ENCODE measurements around the gene DACH2. TPM values are rescaled to one million over a fixed set of nuclear protein-coding genes. Genes with fewer than 3 reads are reported as not detected.
A peak's percentile ranks its signal among the peaks of the same experiment; 100 is the strongest.

Gene DACH2
- total and polyA plus RNA-seq, 9 of the 15 experiments (the other 6 are each of a cell fraction or from before 2014, with no cell fraction given), result not detected

DNA sequence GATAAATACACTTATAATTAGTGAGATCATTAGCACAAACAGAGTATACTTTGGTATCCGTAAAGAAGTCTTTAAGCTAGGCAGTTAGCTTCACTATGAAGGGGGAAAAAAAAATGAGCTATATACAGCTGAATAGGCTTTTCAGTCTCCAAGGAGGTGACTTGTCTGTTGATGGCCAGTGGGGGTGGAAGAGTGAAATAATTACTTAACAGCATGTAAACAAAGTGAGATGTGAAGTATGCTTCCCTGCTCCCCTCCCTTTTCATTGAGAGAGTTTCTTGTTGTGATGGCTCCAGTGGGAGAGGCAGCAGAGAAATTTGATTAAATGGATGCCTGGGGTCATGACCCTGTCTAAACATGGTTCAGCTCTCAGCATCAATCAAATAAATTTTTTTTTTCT is 180.9 kb downstream of the DACH2 start (continued):
- TF ChIP-seq, protein P1, sequence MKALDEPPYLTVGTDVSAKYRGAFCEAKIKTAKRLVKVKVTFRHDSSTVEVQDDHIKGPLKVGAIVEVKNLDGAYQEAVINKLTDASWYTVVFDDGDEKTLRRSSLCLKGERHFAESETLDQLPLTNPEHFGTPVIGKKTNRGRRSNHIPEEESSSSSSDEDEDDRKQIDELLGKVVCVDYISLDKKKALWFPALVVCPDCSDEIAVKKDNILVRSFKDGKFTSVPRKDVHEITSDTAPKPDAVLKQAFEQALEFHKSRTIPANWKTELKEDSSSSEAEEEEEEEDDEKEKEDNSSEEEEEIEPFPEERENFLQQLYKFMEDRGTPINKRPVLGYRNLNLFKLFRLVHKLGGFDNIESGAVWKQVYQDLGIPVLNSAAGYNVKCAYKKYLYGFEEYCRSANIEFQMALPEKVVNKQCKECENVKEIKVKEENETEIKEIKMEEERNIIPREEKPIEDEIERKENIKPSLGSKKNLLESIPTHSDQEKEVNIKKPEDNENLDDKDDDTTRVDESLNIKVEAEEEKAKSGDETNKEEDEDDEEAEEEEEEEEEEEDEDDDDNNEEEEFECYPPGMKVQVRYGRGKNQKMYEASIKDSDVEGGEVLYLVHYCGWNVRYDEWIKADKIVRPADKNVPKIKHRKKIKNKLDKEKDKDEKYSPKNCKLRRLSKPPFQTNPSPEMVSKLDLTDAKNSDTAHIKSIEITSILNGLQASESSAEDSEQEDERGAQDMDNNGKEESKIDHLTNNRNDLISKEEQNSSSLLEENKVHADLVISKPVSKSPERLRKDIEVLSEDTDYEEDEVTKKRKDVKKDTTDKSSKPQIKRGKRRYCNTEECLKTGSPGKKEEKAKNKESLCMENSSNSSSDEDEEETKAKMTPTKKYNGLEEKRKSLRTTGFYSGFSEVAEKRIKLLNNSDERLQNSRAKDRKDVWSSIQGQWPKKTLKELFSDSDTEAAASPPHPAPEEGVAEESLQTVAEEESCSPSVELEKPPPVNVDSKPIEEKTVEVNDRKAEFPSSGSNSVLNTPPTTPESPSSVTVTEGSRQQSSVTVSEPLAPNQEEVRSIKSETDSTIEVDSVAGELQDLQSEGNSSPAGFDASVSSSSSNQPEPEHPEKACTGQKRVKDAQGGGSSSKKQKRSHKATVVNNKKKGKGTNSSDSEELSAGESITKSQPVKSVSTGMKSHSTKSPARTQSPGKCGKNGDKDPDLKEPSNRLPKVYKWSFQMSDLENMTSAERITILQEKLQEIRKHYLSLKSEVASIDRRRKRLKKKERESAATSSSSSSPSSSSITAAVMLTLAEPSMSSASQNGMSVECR (CRISPR knock-in tag; IDR thresholded peaks at IDR 0.05), result no peak

DNA sequence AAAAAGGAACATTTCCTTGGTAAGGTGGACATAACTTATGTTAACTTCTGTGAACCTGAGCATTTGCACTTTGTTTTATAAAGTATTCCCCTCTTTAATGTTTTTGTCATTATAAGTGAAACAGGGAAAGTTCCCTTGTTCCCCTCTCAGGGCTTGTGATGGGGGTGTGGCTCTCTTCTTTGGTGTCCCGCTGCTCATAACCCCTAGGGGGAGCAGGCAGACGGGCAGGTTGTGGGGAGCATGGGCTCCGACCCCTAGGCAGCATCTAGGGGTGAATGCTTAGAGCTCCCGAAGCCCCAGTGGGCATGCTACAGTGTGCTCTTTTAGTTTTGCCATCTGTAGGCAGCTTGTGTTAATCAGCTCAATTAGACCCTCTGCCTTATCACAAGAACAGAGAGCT is 200.4 kb downstream of the DACH2 start:
- H3K9me3 ChIP-seq (replicated peaks; ENCODE audit: control insufficient read depth, insufficient read depth, low read depth, low read length), result no peaks in the 10 kb centered on the region
- no peak overlapping the region for H3K4me3 ChIP-seq
- H3K4me2 ChIP-seq (ENCODE audit: insufficient read depth, low read length), result no peak overlapping the region
- ATAC-seq, result no peak
- ChIA-PET CTCF (ENCODE audit: low intra/inter-chr PET ratio) (no interaction called here), POLR2A (no interaction called here)
- H3K9ac ChIP-seq (ENCODE audit: insufficient read depth in 1 of 2, low read depth in 2 of 2, low read length in 2 of 2), result no peak overlapping the region
- DNase-seq (ENCODE audit: extremely low read depth in 1 of 4, low spot score in 3 of 4), result peak in 1 of 4 experiments; percentile 1
- 0% methylated on average over 1 of the region's 4 CpGs for WGBS (ENCODE audit: insufficient coverage, low coverage, missing lambda C conversion rate)
- in situ Hi-C loops (cut with MboI), result no loop called here
- intact Hi-C loops (cut with micrococcal nuclease), result no loop called here
- no peaks in the 10 kb centered on the region for H3K79me2 ChIP-seq (ENCODE audit: control insufficient read depth, insufficient read depth, low read length)
- H4K20me1 ChIP-seq (replicated peaks; ENCODE audit: control insufficient read depth, insufficient read depth, low read length), result no peaks in the 10 kb centered on the region
- no peaks in the 10 kb centered on the region for H3K4me1 ChIP-seq (replicated peaks in 1 of 2; ENCODE audit: control insufficient read depth in 2 of 2, insufficient read depth in 2 of 2, low read length in 2 of 2)
- H3K9me1 ChIP-seq (ENCODE audit: control insufficient read depth, insufficient read depth, low read length), result no peaks in the 10 kb centered on the region
- no peak overlapping the region for H3K27ac ChIP-seq (ENCODE audit: extremely low read depth, low read depth, low read length)
- no peak for FAIRE-seq
- H3K36me3 ChIP-seq (ENCODE audit: control insufficient read depth, insufficient read depth, low read length), result no peaks in the 10 kb centered on the region
- H2AFZ ChIP-seq (ENCODE audit: low read depth, low read length), result no peak overlapping the region
- BruUV-seq (replicated peaks), result no TSS peak
- no peaks in the 10 kb centered on the region for H3K27me3 ChIP-seq (ENCODE audit: control insufficient read depth in 2 of 2, insufficient read depth in 2 of 2, low read length in 2 of 2)
- TF ChIP-seq, protein P2, sequence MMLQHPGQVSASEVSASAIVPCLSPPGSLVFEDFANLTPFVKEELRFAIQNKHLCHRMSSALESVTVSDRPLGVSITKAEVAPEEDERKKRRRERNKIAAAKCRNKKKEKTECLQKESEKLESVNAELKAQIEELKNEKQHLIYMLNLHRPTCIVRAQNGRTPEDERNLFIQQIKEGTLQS (IDR thresholded peaks at IDR 0.05), result no peak
- TF ChIP-seq, protein P2 (CRISPR knock-in tag; conservative IDR thresholded peaks at IDR 0.05), result no peak
- TF ChIP-seq HMG20B (CRISPR knock-in tag; IDR thresholded peaks at IDR 0.05), result no peak
- TF ChIP-seq, protein P3, sequence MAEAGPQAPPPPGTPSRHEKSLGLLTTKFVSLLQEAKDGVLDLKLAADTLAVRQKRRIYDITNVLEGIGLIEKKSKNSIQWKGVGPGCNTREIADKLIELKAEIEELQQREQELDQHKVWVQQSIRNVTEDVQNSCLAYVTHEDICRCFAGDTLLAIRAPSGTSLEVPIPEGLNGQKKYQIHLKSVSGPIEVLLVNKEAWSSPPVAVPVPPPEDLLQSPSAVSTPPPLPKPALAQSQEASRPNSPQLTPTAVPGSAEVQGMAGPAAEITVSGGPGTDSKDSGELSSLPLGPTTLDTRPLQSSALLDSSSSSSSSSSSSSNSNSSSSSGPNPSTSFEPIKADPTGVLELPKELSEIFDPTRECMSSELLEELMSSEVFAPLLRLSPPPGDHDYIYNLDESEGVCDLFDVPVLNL (CRISPR knock-in tag; IDR thresholded peaks at IDR 0.05; ENCODE audit: low read depth), result no peak
- TF ChIP-seq SNRNP70 (optimal IDR thresholded peaks at IDR 0.05; ENCODE audit: low read depth, low read length), result no peak
- no peak for TF ChIP-seq ZNF143 (CRISPR knock-in tag; IDR thresholded peaks at IDR 0.05)
- TF ChIP-seq PHB2 (IDR thresholded peaks at IDR 0.05; ENCODE audit: low read depth), result no peak
- no peak for TF ChIP-seq POU5F1 (IDR thresholded peaks at IDR 0.05; ENCODE audit: borderline replicate concordance, low read depth, low read length, partially characterized antibody)
- no peak for TF ChIP-seq ZNF668 (CRISPR knock-in tag; IDR thresholded peaks at IDR 0.05)
- no peak for TF ChIP-seq HMG20A (CRISPR knock-in tag; conservative IDR thresholded peaks at IDR 0.05)

Data from K562 (cell line).